Measurements from ENCODE around the gene XXYLT1.

The XXYLT1 gene

GRCh38 chr3:195270817-195271409, at the start of gene XXYLT1:
XXYLT1 (minus strand) TSS chr3:195271159; CDS start chr3:195271058, 101 bp downstream.
- TF ChIP-seq CTCF (IDR thresholded peaks at IDR 0.05; ENCODE audit: low read depth, low read length, missing control alignments), result peak; percentile 23
- peak; percentile 51 for DNase-seq (ENCODE audit: extremely low read depth, low read depth)
- peak within 1 kb of the TSS; percentile 79 for H3K4me3 ChIP-seq (replicated peaks; ENCODE audit: low read depth, low read length)

- no peak overlapping the region for H3K4me3 ChIP-seq (replicated peaks; ENCODE audit: low read depth, low read length)
- TF ChIP-seq CTCF (IDR thresholded peaks at IDR 0.05; ENCODE audit: low read depth, low read length, missing control alignments), result no peak
- DNase-seq (ENCODE audit: extremely low read depth, low read depth), result no peak
Observed at GRCh38 chr3:195319060-195319459, 48.1 kb upstream of the XXYLT1 start.

GRCh38 chr3:195312714-195313113, 41.8 kb upstream of the XXYLT1 start:
- H3K4me3 ChIP-seq (replicated peaks; ENCODE audit: low read depth, low read length), result no peak overlapping the region
- DNase-seq (ENCODE audit: extremely low read depth, low read depth), result no peak
- no peak for TF ChIP-seq CTCF (IDR thresholded peaks at IDR 0.05; ENCODE audit: low read depth, low read length, missing control alignments)

GRCh38 chr3:195307711-195308110, 36.8 kb upstream of the XXYLT1 start:
- no peak for DNase-seq (ENCODE audit: extremely low read depth, low read depth)
- no peak overlapping the region for H3K4me3 ChIP-seq (replicated peaks; ENCODE audit: low read depth, low read length)
- TF ChIP-seq CTCF (IDR thresholded peaks at IDR 0.05; ENCODE audit: low read depth, low read length, missing control alignments), result no peak

- no peak overlapping the region for H3K4me3 ChIP-seq (replicated peaks; ENCODE audit: low read depth, low read length)
- TF ChIP-seq CTCF (IDR thresholded peaks at IDR 0.05; ENCODE audit: low read depth, low read length, missing control alignments), result no peak
- no peak for DNase-seq (ENCODE audit: extremely low read depth, low read depth)
Observed at GRCh38 chr3:195306369-195306768, 35.4 kb upstream of the XXYLT1 start.

- no peak for TF ChIP-seq CTCF (IDR thresholded peaks at IDR 0.05; ENCODE audit: low read depth, low read length, missing control alignments)
- no peak overlapping the region for H3K4me3 ChIP-seq (replicated peaks; ENCODE audit: low read depth, low read length)
- DNase-seq (ENCODE audit: extremely low read depth, low read depth), result no peak
Observed at GRCh38 chr3:195302431-195302830, 31.5 kb upstream of the XXYLT1 start.

GRCh38 chr3:195297446-195297845, 26.5 kb upstream of the XXYLT1 start:
- no peak overlapping the region for H3K4me3 ChIP-seq (replicated peaks; ENCODE audit: low read depth, low read length)
- DNase-seq (ENCODE audit: extremely low read depth, low read depth), result no peak
- TF ChIP-seq CTCF (IDR thresholded peaks at IDR 0.05; ENCODE audit: low read depth, low read length, missing control alignments), result no peak

Measured in HFF-Myc (cell line).